Heart right ventricle (tissue), 16 donors: ENCODE measurements around the gene PRELP. TPM values are rescaled to one million over a fixed set of nuclear protein-coding genes. Genes with fewer than 3 reads are reported as not detected.

Experiments used
- ATAC-seq, 8 donors: fragments of 200-7000 bp; cut with Tn5 transposase; one replicate each; pipeline ENCODE4 v1.9.1; 2020; ENCODE audit warnings: mild to moderate bottlenecking in 8 of 8, moderate library complexity in 8 of 8, moderate number of reproducible peaks in 1 of 8
- DNase-seq, 2 donors: peaks; one replicate each; pipeline ENCODE4 v3.0.0-alpha.2; 2020
- H3K27ac ChIP-seq, 10 donors: fragments of 200-600 bp; sonication (generic) in 2 of 10; one replicate each; pipeline versions ENCODE4 v1.5.0 to v1.8.0; 2020 to 2022; ENCODE audit warnings: mild to moderate bottlenecking in 3 of 10
- H3K27me3 ChIP-seq, 7 donors: fragments of 200-600 bp; one replicate each; pipeline ENCODE4 v1.8.0; 2021 to 2022; ENCODE audit warnings: mild to moderate bottlenecking in 2 of 7
- H3K36me3 ChIP-seq, 9 donors: fragments of 200-600 bp; sonication (generic) in 1 of 9; one replicate each; pipeline versions ENCODE4 v1.5.0 to v1.8.0; 2020 to 2022; ENCODE audit warnings: mild to moderate bottlenecking in 2 of 9
- H3K4me1 ChIP-seq, 9 donors: fragments of 200-600 bp; sonication (generic) in 1 of 9; one replicate each; pipeline versions ENCODE4 v1.5.0 to v1.8.0; 2020 to 2022; ENCODE audit warnings: mild to moderate bottlenecking in 4 of 9
- H3K4me3 ChIP-seq, 10 donors: fragments of 200-600 bp; sonication (generic) in 2 of 10; one replicate each; pipeline versions ENCODE4 v1.5.0 to v1.8.0; 2020 to 2022; ENCODE audit warnings: mild to moderate bottlenecking in 7 of 10, moderate library complexity in 2 of 10
- H3K9me3 ChIP-seq, 11 donors: fragments of 200-600 bp in 10 of 11; sonication (generic) in 2 of 11; one replicate each; pipeline versions ENCODE4 v1.5.0 to v1.8.0; 2013 to 2022; ENCODE audit warnings: mild to moderate bottlenecking in 2 of 11, control low read depth in 1 of 11, moderate library complexity in 1 of 11
- CTCF ChIP-seq, 9 donors: fragments of 200-600 bp; sonication (generic) in 2 of 9; IDR thresholded peaks; one replicate each; pipeline versions ENCODE4 v1.5.0 to v1.8.0; 2021 to 2022; ENCODE audit warnings: antibody characterized with exemption in 9 of 9, mild to moderate bottlenecking in 5 of 9, moderate library complexity in 1 of 9
- WGBS, 2 donors: extraction: QIAGEN DNeasy Blood & Tissue Kit; methylation state at CpG; one replicate each; pipeline ENCODE4 v1.1.7; 2013; ENCODE audit warnings: inconsistent platforms in 1 of 2; 5-methylcytosine and 5-hydroxymethylcytosine counted together
- intact Hi-C, 10 donors: fragments of 100-400 bp; cut with DNase I; formaldehyde crosslinking; loops; one replicate each; pipeline versions ENCODE4 v1.11.1 to v1.14.2; 2022
- polyA plus RNA-seq, 2 donors: library from polyadenylated mRNA; stranded (reverse); fragments of 200-250 nt; gene quantifications; one replicate each; pipeline ENCODE4 v1.2.3, GENCODE V29; 2013
- total RNA-seq, 10 donors: library from RNA; stranded (reverse); fragmentation: NEBNext Ultra II Directional in 3 of 10; extraction: Animal tissue kit (Norgen Biotek cat#: 25700) in 3 of 10; gene quantifications; one replicate each; pipeline versions ENCODE4 v1.2.1 to v1.2.4, GENCODE V29; 2021 to 2023
- donor health status: Arrhythmogenic right ventricular cardiomyopathy.
- donor health status: ischemic (EF 13 %, LVEDD 7.1; RV severe dilation, severe dysfunction).
- donor health status: healthy with polysubstance abuse.
- donor health status: DM: no; HTN: yes; CAD: no.
- donor health status: DM: no; HTN: no; CAD: no.
- donor health status: ischemic (EF 25% LVEDD 6.9; RV normal size, moderate dysfunction).
- donor health status: ischemic (EF 25% LVEDD 5.7; RV mildly dilated, moderate dysfunction).
- donor health status: healthy.
- donor health status: DM: yes; HTN: yes; CAD: no.
- donor health status: Ischemic cardiomyopathy.
- donor health status: ischemic (EF 35%, LVEDD 5.7; RV mildly dilated, moderate dysfunction).
- donor health status: nonischemic (EF 11% LVEDD 7.7; RV severe dilation, severe dysfunction).
- donor health status: DM: yes; HTN: yes; CAD: no.
- donor health status: PGD.
- donor health status: ischemic (EF 29% LVEDD 5.4; RV normal size, mild dysfunction).
- donor health status: nonischemic (EF 23%, LVEDD 6.1; RV moderate dilation, normal function).

The PRELP gene
- total and polyA plus RNA-seq, 12 donors, result 3.3 to 37.1 (median 14.9) TPM

- TF ChIP-seq CTCF (IDR thresholded peaks at IDR 0.05), result no peak
- Histone ChIP-seq H3K9me3 (no peaks in the 10 kb centered on the region), H3K4me3 (no peak overlapping the region), H3K27me3 (no peaks in the 10 kb centered on the region), H3K36me3 (no peaks in the 10 kb centered on the region), H3K4me1 (peaks cover 4 to 60% (median 36%) of the 10 kb centered on the region in 9 donors), H3K27ac (peak overlapping the region; percentile 31 to 77 (median 62))
- DNase-seq (peak; percentile 56 to 76), ATAC-seq (peak in 7 of 8 donors; percentile 18 to 66 (median 39))
- intact Hi-C loops, result no loop called here
- WGBS, 2 donors, result 37 to 47% methylated on average over 9 of the region's 9 CpGs
Measured at GRCh38 chr1:203467550-203467921, 8.1 kb upstream of the PRELP start.

- peaks cover 4 to 65% (median 35%) of the 10 kb centered on the region in 9 donors for H3K4me1 ChIP-seq
Measured at GRCh38 chr1:203468326-203468725, 7.3 kb upstream of the PRELP start.

GRCh38 chr1:203470240-203470639 is 5.4 kb upstream of the PRELP start:
- Histone ChIP-seq H3K4me3 (no peak overlapping the region), H3K27me3 (peaks cover 0 to 14% (median 0%) of the 10 kb centered on the region in 7 donors), H3K9me3 (no peaks in the 10 kb centered on the region), H3K4me1 (peaks cover 4 to 63% (median 26%) of the 10 kb centered on the region in 9 donors), H3K27ac (no peak overlapping the region), H3K36me3 (no peaks in the 10 kb centered on the region)
- WGBS, 2 donors, result 73 to 79% methylated on average over 5 of the region's 5 CpGs
- ATAC-seq, result no peak
- intact Hi-C loops, result no loop called here
- no peak for DNase-seq
- TF ChIP-seq CTCF (IDR thresholded peaks at IDR 0.05), result no peak

More at GRCh38 chr1:203468326-203468725, 7.3 kb upstream of the PRELP start:
- Histone ChIP-seq H3K9me3 (no peaks in the 10 kb centered on the region), H3K27me3 (no peaks in the 10 kb centered on the region), H3K36me3 (no peaks in the 10 kb centered on the region), H3K4me3 (no peak overlapping the region), H3K27ac (peak overlapping the region in 2 of 10 donors; percentile 7 to 77)
- DNase-seq, result no peak
- TF ChIP-seq CTCF (IDR thresholded peaks at IDR 0.05), result no peak
- intact Hi-C loops, result no loop called here
- no peak for ATAC-seq
- 95 to 98% methylated on average over 2 of the region's 2 CpGs for WGBS, 2 donors

GRCh38 chr1:203471841-203472240 is 3.8 kb upstream of the PRELP start:
- Histone ChIP-seq H3K36me3 (no peaks in the 10 kb centered on the region), H3K27me3 (peaks cover 0 to 15% (median 0%) of the 10 kb centered on the region in 7 donors), H3K27ac (no peak overlapping the region), H3K4me1 (peaks cover 0 to 48% (median 11%) of the 10 kb centered on the region in 9 donors), H3K4me3 (no peak overlapping the region), H3K9me3 (no peaks in the 10 kb centered on the region)
- DNase-seq, result no peak
- no peak for ATAC-seq
- TF ChIP-seq CTCF (IDR thresholded peaks at IDR 0.05), result no peak
- intact Hi-C loops, result no loop called here
- WGBS, 2 donors, result 84 to 87% methylated on average over 6 of the region's 6 CpGs
